Raji (cell line): Measurements from ENCODE around the gene TMEM54.

Experiments used
- POLR2A ChIP-seq: IDR thresholded peaks from 2 replicates; pipeline ENCODE4 v1.6.1; 2011; ENCODE audit warnings: low read depth, low read length, control low read depth; ENCODE audit not compliant: insufficient read depth

The TMEM54 gene

GRCh38 chr1:32865639-32866405 is 35.4 kb downstream of the TMEM54 start:
- TF ChIP-seq POLR2A = no peak

- TF ChIP-seq POLR2A = no peak
These were observed 36.7 kb downstream of the TMEM54 start for GRCh38 chr1:32864375-32865019.

GRCh38 chr1:32863881-32864245 is 37.3 kb downstream of the TMEM54 start:
- TF ChIP-seq POLR2A = no peak

- TF ChIP-seq POLR2A = no peak
These were observed 37.8 kb downstream of the TMEM54 start for GRCh38 chr1:32863218-32863880.

DNA sequence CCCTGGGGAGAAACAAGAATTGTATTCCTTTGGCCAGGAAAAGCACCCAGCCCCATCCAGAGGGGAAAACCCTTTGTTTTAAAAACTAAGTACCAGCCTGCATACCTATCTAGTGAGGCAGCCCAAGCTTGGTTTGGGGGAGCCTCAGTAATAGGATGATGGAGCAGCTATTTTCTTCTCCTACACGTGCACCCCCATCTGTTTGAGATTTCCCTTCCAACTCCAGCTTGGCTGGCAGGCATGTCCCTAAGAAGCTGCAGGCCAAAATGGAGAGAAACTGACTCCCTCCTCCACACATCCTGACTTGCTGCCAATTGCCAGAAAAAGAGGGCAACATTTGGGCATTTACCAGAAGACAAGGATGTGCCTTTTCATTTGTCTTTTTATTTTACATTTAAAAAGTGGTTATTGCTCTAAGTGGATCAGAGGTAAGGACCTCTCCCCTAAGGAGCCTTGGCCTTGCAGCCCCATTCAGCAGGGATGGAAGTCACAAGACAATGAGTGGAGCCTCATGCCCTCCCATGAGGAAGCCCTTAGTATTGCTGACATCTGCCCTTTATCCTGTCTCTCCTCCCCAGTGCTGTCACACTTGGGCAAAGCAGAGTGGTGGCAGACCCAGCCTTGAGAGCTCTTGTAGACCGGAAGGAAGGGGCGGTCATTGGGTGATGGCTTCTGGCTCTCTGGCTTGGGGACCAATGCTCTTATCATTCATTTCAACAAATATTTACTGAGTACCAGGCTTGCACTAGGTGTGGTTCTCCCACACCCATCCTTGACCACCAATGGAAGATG is 39.1 kb downstream of the TMEM54 start:
- TF ChIP-seq POLR2A = no peak

GRCh38 chr1:32860566-32860965 is 40.6 kb downstream of the TMEM54 start:
- TF ChIP-seq POLR2A = no peak

DNA sequence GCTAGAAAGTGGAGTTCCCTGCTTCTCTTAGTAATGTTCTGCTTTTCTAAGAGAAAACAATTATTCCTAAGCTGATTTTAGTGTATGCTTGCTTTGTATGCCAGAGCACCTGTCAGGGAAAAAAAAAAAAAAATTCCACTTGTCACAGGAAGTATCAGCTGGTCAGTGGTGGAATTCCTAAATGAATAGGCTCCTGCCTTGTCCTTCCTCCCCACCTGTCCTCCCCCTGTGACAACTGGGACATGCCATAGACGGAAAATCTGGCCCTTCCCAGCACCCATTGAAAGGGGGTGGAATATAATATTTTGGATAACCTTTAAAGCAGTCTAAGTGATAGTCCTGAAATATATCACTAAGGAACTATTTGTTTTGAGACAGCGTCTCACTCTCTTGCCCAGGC is 41.3 kb downstream of the TMEM54 start:
- no peak for TF ChIP-seq POLR2A

DNA sequence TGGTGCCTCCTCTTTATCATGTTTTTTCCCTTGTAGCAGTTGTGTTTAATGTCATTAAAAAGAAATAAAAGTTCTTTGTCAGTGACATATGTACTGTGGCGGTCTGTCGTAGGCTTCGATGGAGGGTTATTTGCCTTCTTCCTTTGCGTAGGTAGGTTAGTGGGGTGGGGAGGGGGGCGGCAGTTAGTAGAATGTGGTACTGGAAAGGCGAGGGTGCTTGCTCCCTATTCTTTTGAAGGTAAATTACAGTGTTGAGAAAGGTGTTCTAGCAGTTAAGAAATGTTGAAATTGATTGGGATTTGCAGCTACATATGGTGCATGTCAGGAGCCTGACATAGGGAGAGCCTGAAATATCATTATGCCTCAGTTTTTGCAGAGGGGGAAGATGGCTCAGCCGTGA is 42.4 kb downstream of the TMEM54 start:
- TF ChIP-seq POLR2A = no peak

GRCh38 chr1:32858136-32858535 is 43.1 kb downstream of the TMEM54 start:
- no peak for TF ChIP-seq POLR2A

DNA sequence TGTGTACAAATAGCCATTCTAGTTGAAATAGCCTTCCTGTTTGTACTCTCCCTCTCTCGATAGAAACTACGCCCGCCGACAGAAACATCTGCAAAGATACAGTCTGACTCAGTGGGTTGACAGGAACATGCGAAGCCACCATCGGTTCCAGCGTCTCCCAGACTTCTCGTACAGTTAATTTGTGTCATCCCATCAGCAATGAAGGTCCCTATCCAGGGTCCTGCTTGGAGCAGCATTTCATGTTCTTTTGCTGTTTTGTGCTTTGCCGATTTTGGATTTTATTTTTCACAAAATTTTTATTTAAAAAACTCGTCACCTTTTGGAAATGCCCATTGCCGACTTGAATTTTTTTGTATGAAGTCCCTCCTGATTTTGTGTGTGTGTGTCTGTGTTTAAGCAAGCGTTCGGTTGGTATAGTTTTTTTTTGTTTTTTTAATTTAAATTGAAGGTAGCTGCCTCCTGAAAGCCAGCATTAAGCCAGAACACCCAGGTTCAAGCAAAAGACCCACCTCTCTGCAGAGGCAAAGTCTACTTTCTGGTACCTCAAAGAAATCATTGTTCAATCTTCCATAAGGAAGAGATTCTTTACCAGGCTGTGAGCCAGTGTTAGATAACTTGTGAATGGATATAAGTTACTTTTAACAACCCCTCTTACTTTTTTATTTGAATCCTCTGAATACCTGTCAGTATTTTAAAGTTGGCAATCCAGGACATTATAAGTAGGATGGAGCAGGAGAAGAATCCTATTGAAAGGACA is 45.1 kb downstream of the TMEM54 start:
- TF ChIP-seq POLR2A = no peak

- TF ChIP-seq POLR2A = no peak
These were observed 52.7 kb downstream of the TMEM54 start for GRCh38 chr1:32848354-32849063.
